CD14-positive monocyte (primary cell): ENCODE measurements around the gene RAB40B. TPM values are rescaled to one million over a fixed set of nuclear protein-coding genes. Genes with fewer than 3 reads are reported as not detected.

ENCODE experiments used
- DNase-seq, 3 donors: peaks; one replicate each; pipeline ENCODE4 v3.0.0-alpha.2; 2011 to 2022
- H2AFZ ChIP-seq: 2 replicates; pipeline ENCODE4 v1.6.0; 2012; ENCODE audit warnings: mild to moderate bottlenecking, low read depth, low read length, inconsistent platforms; ENCODE audit not compliant: insufficient read depth, poor library complexity, severe bottlenecking
- H3K27ac ChIP-seq, 2 donors: 1 replicate in 1 of 2; 2 replicates in 1 of 2; pipeline ENCODE4 v1.5.1; 2012 to 2013; ENCODE audit warnings: low read length in 2 of 2, control low read depth in 1 of 2, inconsistent platforms in 1 of 2, low read depth in 1 of 2, mild to moderate bottlenecking in 1 of 2
- H3K27me3 ChIP-seq, 2 donors: one replicate each; pipeline versions ENCODE4 v1.6.0 to v1.6.1; 2011 to 2013; ENCODE audit warnings: low read length in 2 of 2; ENCODE audit not compliant: control insufficient read depth in 2 of 2, insufficient read depth in 2 of 2
- H3K36me3 ChIP-seq, 2 donors: replicated peaks in 1 of 2; 1 replicate in 1 of 2; 2 replicates in 1 of 2; pipeline versions ENCODE4 v1.5.1 to v1.6.1; 2012 to 2013; ENCODE audit warnings: low read length in 2 of 2, control low read depth in 1 of 2, inconsistent platforms in 1 of 2, mild to moderate bottlenecking in 1 of 2; ENCODE audit not compliant: insufficient read depth in 2 of 2, control insufficient read depth in 1 of 2
- H3K4me1 ChIP-seq, 2 donors: 1 replicate in 1 of 2; 2 replicates in 1 of 2; pipeline versions ENCODE4 v1.5.1 to v1.6.1; 2012 to 2013; ENCODE audit warnings: low read length in 2 of 2, control low read depth in 1 of 2, inconsistent platforms in 1 of 2, mild to moderate bottlenecking in 1 of 2, moderate library complexity in 1 of 2; ENCODE audit not compliant: insufficient read depth in 2 of 2, control insufficient read depth in 1 of 2
- H3K4me2 ChIP-seq: replicated peaks from 2 replicates; pipeline ENCODE3; 2012; ENCODE audit warnings: low read length, moderate library complexity, mild to moderate bottlenecking; ENCODE audit not compliant: poor library complexity, severe bottlenecking; ENCODE audit errors: extremely low read depth
- H3K4me3 ChIP-seq, 3 experiments: fragments of 200-600 bp in 1 of 3; sonication (generic) in 1 of 3; replicated peaks in 1 of 3; 1 replicate in 2 of 3; 2 replicates in 1 of 3; pipeline ENCODE4 v1.5.1; 2011 to 2013; ENCODE audit warnings: low read length in 3 of 3, mild to moderate bottlenecking in 3 of 3, control low read depth in 2 of 3, low read depth in 2 of 3, inconsistent platforms in 1 of 3, moderate library complexity in 1 of 3
- H3K79me2 ChIP-seq: 2 replicates; pipeline ENCODE4 v1.6.0; 2012; ENCODE audit warnings: mild to moderate bottlenecking, control low read depth, inconsistent platforms, low read length, moderate library complexity; ENCODE audit not compliant: insufficient read depth
- H3K9ac ChIP-seq: 2 replicates; pipeline ENCODE4 v1.6.0; 2017; ENCODE audit warnings: low read length, mild to moderate bottlenecking; ENCODE audit not compliant: insufficient read depth, poor library complexity, severe bottlenecking
- H3K9me3 ChIP-seq, 2 donors: replicated peaks in 1 of 2; 1 replicate in 1 of 2; 2 replicates in 1 of 2; pipeline versions ENCODE4 v1.5.1 to v1.6.1; 2012 to 2013; ENCODE audit warnings: low read length in 2 of 2, control low read depth in 1 of 2; ENCODE audit not compliant: control insufficient read depth in 1 of 2, insufficient read depth in 1 of 2
- H4K20me1 ChIP-seq: 2 replicates; pipeline ENCODE4 v1.6.0; 2012; ENCODE audit warnings: mild to moderate bottlenecking, low read length, control low read depth, moderate library complexity; ENCODE audit not compliant: insufficient read depth
- H3K27ac Mint-ChIP-seq, 7 donors: one replicate each; pipeline ENCODE4 v1.8.0; 2020; ENCODE audit warnings: mild to moderate bottlenecking in 7 of 7, mixed read lengths in 7 of 7, moderate library complexity in 6 of 7, inconsistent platforms in 2 of 7
- H3K27me3 Mint-ChIP-seq, 3 donors: one replicate each; pipeline ENCODE4 v1.8.0; 2021 to 2022; ENCODE audit warnings: low read depth in 3 of 3, mild to moderate bottlenecking in 3 of 3, mixed read lengths in 3 of 3, moderate library complexity in 3 of 3, inconsistent platforms in 1 of 3
- H3K36me3 Mint-ChIP-seq, 2 donors: one replicate each; pipeline ENCODE4 v1.8.0; 2020; ENCODE audit warnings: mixed read lengths in 2 of 2, inconsistent platforms in 1 of 2, mild to moderate bottlenecking in 1 of 2
- H3K4me1 Mint-ChIP-seq: one replicate; pipeline ENCODE4 v1.8.0; 2020; ENCODE audit warnings: mild to moderate bottlenecking, mixed read lengths
- H3K4me3 Mint-ChIP-seq, 2 donors: one replicate each; pipeline ENCODE4 v1.8.0; 2020; ENCODE audit warnings: mild to moderate bottlenecking in 2 of 2, mixed read lengths in 2 of 2, moderate library complexity in 1 of 2
- H3K9me3 Mint-ChIP-seq, 7 donors: one replicate each; pipeline ENCODE4 v1.8.0; 2020 to 2022; ENCODE audit warnings: mixed read lengths in 7 of 7, mild to moderate bottlenecking in 6 of 7, moderate library complexity in 6 of 7, inconsistent platforms in 2 of 7
- WGBS: methylation state at CpG from one replicate; pipeline ENCODE4 v1.1.5; 2013; ENCODE audit warnings: missing lambda C conversion rate; ENCODE audit not compliant: insufficient coverage; 5-methylcytosine and 5-hydroxymethylcytosine counted together
- intact Hi-C, 2 donors: fragments of 100-400 bp; cut with micrococcal nuclease; formaldehyde crosslinking; loops; one replicate each; pipeline versions ENCODE4 v1.15.0 to v1.15.1; 2023
- polyA plus RNA-seq, 3 donors: library from polyadenylated mRNA; depleted of rRNA in 1 of 3; unstranded in 2 of 3; stranded (reverse) in 1 of 3; fragments of 300-500 nt in 2 of 3; fragments of >200 nt in 1 of 3; fragmentation: Illumina TruSeq in 2 of 3; gene quantifications; 1 replicate in 2 of 3; 2 replicates in 1 of 3; pipeline ENCODE4 v1.2.3, GENCODE V29; 2012 to 2021
- TF ChIP-seq, protein P1 (sequence below): fragments of 200-600 bp; IDR thresholded peaks from one replicate; pipeline ENCODE4 v1.8.0; 2022; ENCODE audit warnings: antibody characterized with exemption, mild to moderate bottlenecking

Gene RAB40B
- polyA plus RNA-seq, 3 donors, result 0.75 to 2.2 (median 0.95) TPM

DNA sequence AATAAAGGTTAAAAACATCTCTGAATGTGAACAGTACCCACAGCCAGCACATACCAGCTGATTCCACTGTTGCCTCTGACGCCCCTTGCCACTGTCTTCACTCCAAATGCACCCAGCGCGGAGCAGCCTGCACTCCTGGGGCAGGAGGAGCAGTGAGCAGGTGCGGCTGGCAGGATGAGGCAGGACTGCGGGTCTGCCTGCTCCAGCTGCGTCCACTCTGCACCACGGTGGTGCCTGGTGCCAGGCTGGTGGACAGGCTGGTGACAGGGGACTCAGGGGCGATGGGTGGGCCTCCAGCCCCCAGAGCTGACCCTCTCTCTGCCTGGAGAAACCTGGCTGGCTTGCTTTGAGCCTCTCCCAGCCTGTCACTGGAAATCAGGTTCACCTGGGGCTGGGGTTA is 9.4 kb downstream of the RAB40B start:
- peaks cover 0 to 3% of the 10 kb centered on the region in 2 donors for H3K4me1 ChIP-seq
- no peak overlapping the region for H3K27ac ChIP-seq
- no peak overlapping the region for H3K9ac ChIP-seq
- H3K4me3 Mint-ChIP-seq, result no peak overlapping the region
- DNase-seq, result no peak
- WGBS, result 96% methylated on average over 7 of the region's 8 CpGs
- TF ChIP-seq, protein P1, sequence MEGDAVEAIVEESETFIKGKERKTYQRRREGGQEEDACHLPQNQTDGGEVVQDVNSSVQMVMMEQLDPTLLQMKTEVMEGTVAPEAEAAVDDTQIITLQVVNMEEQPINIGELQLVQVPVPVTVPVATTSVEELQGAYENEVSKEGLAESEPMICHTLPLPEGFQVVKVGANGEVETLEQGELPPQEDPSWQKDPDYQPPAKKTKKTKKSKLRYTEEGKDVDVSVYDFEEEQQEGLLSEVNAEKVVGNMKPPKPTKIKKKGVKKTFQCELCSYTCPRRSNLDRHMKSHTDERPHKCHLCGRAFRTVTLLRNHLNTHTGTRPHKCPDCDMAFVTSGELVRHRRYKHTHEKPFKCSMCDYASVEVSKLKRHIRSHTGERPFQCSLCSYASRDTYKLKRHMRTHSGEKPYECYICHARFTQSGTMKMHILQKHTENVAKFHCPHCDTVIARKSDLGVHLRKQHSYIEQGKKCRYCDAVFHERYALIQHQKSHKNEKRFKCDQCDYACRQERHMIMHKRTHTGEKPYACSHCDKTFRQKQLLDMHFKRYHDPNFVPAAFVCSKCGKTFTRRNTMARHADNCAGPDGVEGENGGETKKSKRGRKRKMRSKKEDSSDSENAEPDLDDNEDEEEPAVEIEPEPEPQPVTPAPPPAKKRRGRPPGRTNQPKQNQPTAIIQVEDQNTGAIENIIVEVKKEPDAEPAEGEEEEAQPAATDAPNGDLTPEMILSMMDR, result no peak
- intact Hi-C loops, result no loop called here
- peaks cover 0 to 2% (median 2%) of the 10 kb centered on the region in 3 donors for H3K27me3 Mint-ChIP-seq
- H4K20me1 ChIP-seq, result no peaks in the 10 kb centered on the region
- no peaks in the 10 kb centered on the region for H3K27me3 ChIP-seq
- peaks cover 2% of the 10 kb centered on the region for H3K4me1 Mint-ChIP-seq
- no peaks in the 10 kb centered on the region for H3K36me3 ChIP-seq
- H3K9me3 ChIP-seq, result peaks cover 0 to 2% of the 10 kb centered on the region in 2 donors
- no peak overlapping the region for H3K27ac Mint-ChIP-seq
- H3K36me3 Mint-ChIP-seq, result no peaks in the 10 kb centered on the region
- no peaks in the 10 kb centered on the region for H3K79me2 ChIP-seq
- no peak overlapping the region for H3K4me2 ChIP-seq
- no peak overlapping the region for H3K4me3 ChIP-seq
- H3K9me3 Mint-ChIP-seq, result peaks cover 0 to 9% (median 4%) of the 10 kb centered on the region in 7 donors
- no peak overlapping the region for H2AFZ ChIP-seq

DNA sequence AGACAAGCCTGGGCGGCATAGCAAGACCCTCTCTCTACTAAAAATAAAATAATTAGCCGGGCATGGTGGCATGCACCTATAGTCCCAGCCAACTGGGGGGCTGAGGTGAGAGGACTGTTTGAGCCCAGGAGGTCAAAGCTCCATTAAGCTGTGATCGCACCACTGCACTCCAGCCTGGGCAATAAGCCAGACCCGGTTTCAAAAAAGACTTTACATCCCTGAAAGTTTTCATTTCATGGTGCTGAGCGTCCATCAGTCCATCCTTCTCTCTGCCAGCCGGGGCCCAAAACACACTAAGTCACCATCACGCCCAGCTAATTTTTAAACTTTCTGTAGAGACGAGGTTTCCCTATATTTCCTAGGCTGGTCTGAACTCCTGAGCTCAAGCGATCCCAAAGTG is 10.6 kb downstream of the RAB40B start:
- Histone ChIP-seq H4K20me1 (no peaks in the 10 kb centered on the region), H3K36me3 (no peaks in the 10 kb centered on the region), H2AFZ (no peak overlapping the region), H3K4me2 (no peak overlapping the region), H3K27ac (no peak overlapping the region), H3K27me3 (no peaks in the 10 kb centered on the region), H3K4me1 (peaks cover 0 to 3% of the 10 kb centered on the region in 2 donors), H3K4me3 (no peak overlapping the region), H3K9me3 (no peaks in the 10 kb centered on the region), H3K9ac (no peak overlapping the region), H3K79me2 (no peaks in the 10 kb centered on the region)
- Mint-ChIP-seq H3K4me3 (no peak overlapping the region), H3K4me1 (peaks cover 2% of the 10 kb centered on the region), H3K27ac (peak overlapping the region in 1 of 7 donors; percentile 63), H3K27me3 (peaks cover 0 to 3% (median under 1%) of the 10 kb centered on the region in 3 donors), H3K36me3 (no peaks in the 10 kb centered on the region), H3K9me3 (peaks cover 0 to 2% (median 0%) of the 10 kb centered on the region in 7 donors)
- 91% methylated on average over 7 of the region's 9 CpGs for WGBS
- DNase-seq, result no peak
- TF ChIP-seq, protein P1, result no peak
- intact Hi-C loops, result no loop called here
